Stimulated activated naive CD8-positive, alpha-beta T cell treated with anti-CD3 and anti-CD28 coated beads, Interleukin-15, Interleukin-2, amounts not matched to agents 100 ng/mL and 50 ng/mL, for 24 hours (primary cell): Measurements from ENCODE around the gene GPR35.

Experiments
- H3K27ac Mint-ChIP-seq: one replicate; pipeline ENCODE4 v1.8.0; 2021; ENCODE audit warnings: mild to moderate bottlenecking, mixed read lengths
- H3K27me3 Mint-ChIP-seq: one replicate; pipeline ENCODE4 v1.8.0; 2021; ENCODE audit warnings: mixed read lengths
- H3K36me3 Mint-ChIP-seq: one replicate; pipeline ENCODE4 v1.8.0; 2021; ENCODE audit warnings: low read depth, mixed read lengths
- H3K4me1 Mint-ChIP-seq: one replicate; pipeline ENCODE4 v1.8.0; 2021; ENCODE audit warnings: low read depth, mixed read lengths
- H3K4me3 Mint-ChIP-seq: one replicate; pipeline ENCODE4 v1.8.0; 2021; ENCODE audit warnings: mild to moderate bottlenecking, mixed read lengths
- H3K9me3 Mint-ChIP-seq: one replicate; pipeline ENCODE4 v1.8.0; 2021; ENCODE audit warnings: mixed read lengths

Gene GPR35

GRCh38 chr2:240595381-240596079 lies 29.8 kb upstream of the GPR35 start:
- H3K27ac Mint-ChIP-seq = no peak overlapping the region
- H3K27me3 Mint-ChIP-seq = no peaks in the 10 kb centered on the region
- peaks cover 10% of the 10 kb centered on the region for H3K36me3 Mint-ChIP-seq
- no peak overlapping the region for H3K4me3 Mint-ChIP-seq
- H3K4me1 Mint-ChIP-seq = no peaks in the 10 kb centered on the region
- no peaks in the 10 kb centered on the region for H3K9me3 Mint-ChIP-seq

DNA sequence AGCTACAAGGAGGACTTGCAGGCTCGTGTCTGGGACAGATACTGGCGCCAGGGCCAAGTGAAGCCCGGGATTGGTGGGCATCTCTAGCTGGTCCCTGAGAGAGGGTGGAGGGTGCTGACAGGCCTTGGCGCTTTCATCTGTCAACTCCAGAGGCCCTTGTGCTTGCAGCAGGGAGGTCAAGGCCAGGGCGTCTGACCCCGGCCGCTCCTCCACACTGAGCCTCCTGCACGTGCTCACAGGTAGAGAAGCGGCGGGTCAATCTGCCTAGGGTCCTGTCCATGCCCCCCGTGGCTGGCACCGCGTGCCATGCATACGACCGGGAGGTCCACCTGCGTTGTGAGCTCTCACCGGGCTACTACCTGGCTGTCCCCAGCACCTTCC lies 29.2 kb upstream of the GPR35 start:
- Mint-ChIP-seq H3K4me1 (no peaks in the 10 kb centered on the region), H3K4me3 (no peak overlapping the region), H3K27ac (no peak overlapping the region), H3K27me3 (no peaks in the 10 kb centered on the region), H3K9me3 (no peaks in the 10 kb centered on the region), H3K36me3 (peaks cover 6% of the 10 kb centered on the region)

GRCh38 chr2:240596491-240596931 lies 28.8 kb upstream of the GPR35 start:
- H3K27ac Mint-ChIP-seq = no peak overlapping the region
- no peak overlapping the region for H3K4me3 Mint-ChIP-seq
- no peaks in the 10 kb centered on the region for H3K9me3 Mint-ChIP-seq
- no peaks in the 10 kb centered on the region for H3K4me1 Mint-ChIP-seq
- no peaks in the 10 kb centered on the region for H3K27me3 Mint-ChIP-seq
- H3K36me3 Mint-ChIP-seq = peaks cover 1% of the 10 kb centered on the region

GRCh38 chr2:240597054-240597418 lies 28.2 kb upstream of the GPR35 start:
- H3K27ac Mint-ChIP-seq = no peak overlapping the region
- H3K4me3 Mint-ChIP-seq = no peak overlapping the region
- H3K4me1 Mint-ChIP-seq = no peaks in the 10 kb centered on the region
- H3K27me3 Mint-ChIP-seq = no peaks in the 10 kb centered on the region
- no peaks in the 10 kb centered on the region for H3K36me3 Mint-ChIP-seq
- no peaks in the 10 kb centered on the region for H3K9me3 Mint-ChIP-seq

GRCh38 chr2:240597419-240598181 lies 27.7 kb upstream of the GPR35 start:
- Mint-ChIP-seq H3K27me3 (no peaks in the 10 kb centered on the region), H3K36me3 (no peaks in the 10 kb centered on the region), H3K27ac (no peak overlapping the region), H3K4me3 (no peak overlapping the region), H3K4me1 (no peaks in the 10 kb centered on the region), H3K9me3 (no peaks in the 10 kb centered on the region)

DNA sequence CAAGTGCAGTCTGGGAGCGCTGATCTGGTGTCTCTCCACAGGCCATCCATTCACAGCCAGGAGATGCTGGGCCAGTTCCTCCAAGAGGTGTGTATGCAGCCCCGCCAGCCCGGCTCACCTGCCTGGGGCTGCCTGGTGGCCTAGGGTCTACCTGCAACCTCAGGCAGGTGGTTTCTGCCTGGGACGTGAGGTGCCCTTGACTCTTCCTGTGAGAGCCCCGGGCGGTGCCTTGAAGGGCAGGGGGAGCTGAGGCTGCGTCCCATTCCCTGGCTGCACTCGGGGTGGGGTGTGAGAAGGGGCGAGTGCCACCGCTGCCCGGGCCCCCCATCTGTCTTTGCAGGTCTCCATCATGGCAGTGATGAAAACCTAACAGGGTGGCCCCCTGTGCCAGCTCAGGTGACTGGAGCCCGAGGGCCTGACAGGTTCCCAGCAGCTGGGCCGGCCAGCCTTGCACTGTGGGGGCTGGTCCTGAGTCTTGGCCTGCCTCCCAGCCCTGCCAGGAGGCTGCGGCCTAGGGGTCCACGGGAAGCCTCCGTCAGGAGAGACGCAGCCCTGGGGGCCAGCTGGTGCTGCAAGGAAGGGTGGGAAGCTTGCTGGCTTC lies 26.9 kb upstream of the GPR35 start:
- Mint-ChIP-seq H3K4me3 (no peak overlapping the region), H3K4me1 (no peaks in the 10 kb centered on the region), H3K27me3 (no peaks in the 10 kb centered on the region), H3K27ac (no peak overlapping the region), H3K9me3 (no peaks in the 10 kb centered on the region), H3K36me3 (no peaks in the 10 kb centered on the region)

- Mint-ChIP-seq H3K27ac (no peak overlapping the region), H3K9me3 (no peaks in the 10 kb centered on the region), H3K36me3 (no peaks in the 10 kb centered on the region), H3K4me1 (no peaks in the 10 kb centered on the region), H3K4me3 (no peak overlapping the region), H3K27me3 (no peaks in the 10 kb centered on the region)
Observed at GRCh38 chr2:240599141-240599583, 26.1 kb upstream of the GPR35 start.

GRCh38 chr2:240600451-240600961 lies 24.8 kb upstream of the GPR35 start:
- Mint-ChIP-seq H3K27ac (no peak overlapping the region), H3K4me3 (no peak overlapping the region), H3K4me1 (no peaks in the 10 kb centered on the region), H3K9me3 (no peaks in the 10 kb centered on the region), H3K36me3 (no peaks in the 10 kb centered on the region), H3K27me3 (no peaks in the 10 kb centered on the region)

- Mint-ChIP-seq H3K9me3 (no peaks in the 10 kb centered on the region), H3K36me3 (no peaks in the 10 kb centered on the region), H3K27me3 (no peaks in the 10 kb centered on the region), H3K27ac (no peak overlapping the region), H3K4me3 (no peak overlapping the region), H3K4me1 (no peaks in the 10 kb centered on the region)
Observed at GRCh38 chr2:240601061-240601830, 24.0 kb upstream of the GPR35 start.

DNA sequence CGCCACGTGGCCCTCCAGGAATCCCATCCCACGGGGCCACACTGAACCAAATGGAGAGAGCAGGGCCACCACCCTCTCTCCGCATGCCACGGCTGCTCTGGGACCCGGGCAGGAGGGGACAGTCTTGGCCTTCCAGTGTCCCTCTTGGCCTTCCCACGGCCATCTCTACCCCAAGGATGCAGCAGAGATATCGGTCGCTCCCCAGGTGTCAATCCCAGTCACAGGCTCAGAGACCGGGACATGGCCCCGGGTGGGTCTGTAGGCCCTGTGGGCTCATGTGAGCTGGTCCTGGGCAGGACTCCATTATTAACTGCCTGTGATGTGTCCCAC lies 23.5 kb upstream of the GPR35 start:
- no peak overlapping the region for H3K4me3 Mint-ChIP-seq
- no peak overlapping the region for H3K27ac Mint-ChIP-seq

GRCh38 chr2:240602266-240603050 lies 22.8 kb upstream of the GPR35 start:
- H3K27ac Mint-ChIP-seq = no peak overlapping the region
- H3K4me3 Mint-ChIP-seq = no peak overlapping the region
- no peaks in the 10 kb centered on the region for H3K36me3 Mint-ChIP-seq
- no peaks in the 10 kb centered on the region for H3K27me3 Mint-ChIP-seq
- no peaks in the 10 kb centered on the region for H3K9me3 Mint-ChIP-seq
- H3K4me1 Mint-ChIP-seq = no peaks in the 10 kb centered on the region

More for the DNA sequence above, 23.5 kb upstream of the GPR35 start:
- no peaks in the 10 kb centered on the region for H3K9me3 Mint-ChIP-seq
- no peaks in the 10 kb centered on the region for H3K36me3 Mint-ChIP-seq
- no peaks in the 10 kb centered on the region for H3K27me3 Mint-ChIP-seq
- H3K4me1 Mint-ChIP-seq = no peaks in the 10 kb centered on the region

- Mint-ChIP-seq H3K4me3 (no peak overlapping the region), H3K36me3 (no peaks in the 10 kb centered on the region), H3K27ac (no peak overlapping the region), H3K27me3 (no peaks in the 10 kb centered on the region), H3K4me1 (no peaks in the 10 kb centered on the region), H3K9me3 (no peaks in the 10 kb centered on the region)
Observed at GRCh38 chr2:240603081-240603835, 22.0 kb upstream of the GPR35 start.

GRCh38 chr2:240603846-240604245 lies 21.4 kb upstream of the GPR35 start:
- H3K27me3 Mint-ChIP-seq = no peaks in the 10 kb centered on the region
- no peaks in the 10 kb centered on the region for H3K9me3 Mint-ChIP-seq
- no peak overlapping the region for H3K27ac Mint-ChIP-seq
- no peaks in the 10 kb centered on the region for H3K36me3 Mint-ChIP-seq
- H3K4me1 Mint-ChIP-seq = no peaks in the 10 kb centered on the region
- no peak overlapping the region for H3K4me3 Mint-ChIP-seq
